Hematopoietic multipotent progenitor cell treated with erythropoietin and hydrocortisone succinate and interleukin-3 and kit ligand, for 6 days (in vitro differentiated cells): Measurements from ENCODE around the gene MMP26.

ENCODE experiments used
- DNase-seq: peaks from one replicate; pipeline ENCODE4 v3.0.0-alpha.2; 2015

The MMP26 gene

GRCh38 chr11:4727171-4727570, 22.6 kb downstream of the MMP26 start:
- DNase-seq = no peak

DNA sequence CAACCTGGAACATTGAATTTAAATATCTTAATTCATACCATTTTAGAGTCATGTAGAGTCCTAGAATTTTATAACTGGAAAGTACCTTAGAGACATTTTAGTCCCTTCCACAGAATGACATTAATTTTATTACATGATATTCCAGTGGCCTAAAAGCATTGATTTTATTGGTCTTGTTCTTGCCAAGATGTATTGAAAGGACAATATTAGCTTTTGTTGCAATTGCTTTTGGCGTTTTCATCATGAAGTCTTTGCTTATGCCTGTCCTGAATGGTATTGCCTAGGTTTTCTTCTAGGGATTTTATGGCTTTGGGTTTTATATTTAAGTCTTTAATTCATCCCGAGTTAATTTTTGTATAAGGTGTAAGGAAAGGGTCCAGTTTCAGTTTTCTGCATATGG, 36.2 kb downstream of the MMP26 start:
- no peak for DNase-seq

- no peak for DNase-seq
Observed at GRCh38 chr11:4748438-4748837, 43.9 kb downstream of the MMP26 start.

GRCh38 chr11:4751201-4751600, 46.6 kb downstream of the MMP26 start:
- DNase-seq = no peak
